GM12873 (cell line): ENCODE results near the gene FBXW11.

Source experiments
- TF ChIP-seq, protein P1 (sequence below): IDR thresholded peaks from 2 replicates; pipeline ENCODE4 v1.5.1; 2012; ENCODE audit warnings: low read depth, mild to moderate bottlenecking, moderate library complexity, low read length, control low read depth; ENCODE audit not compliant: insufficient read depth; ENCODE audit errors: missing control alignments

The FBXW11 gene

DNA sequence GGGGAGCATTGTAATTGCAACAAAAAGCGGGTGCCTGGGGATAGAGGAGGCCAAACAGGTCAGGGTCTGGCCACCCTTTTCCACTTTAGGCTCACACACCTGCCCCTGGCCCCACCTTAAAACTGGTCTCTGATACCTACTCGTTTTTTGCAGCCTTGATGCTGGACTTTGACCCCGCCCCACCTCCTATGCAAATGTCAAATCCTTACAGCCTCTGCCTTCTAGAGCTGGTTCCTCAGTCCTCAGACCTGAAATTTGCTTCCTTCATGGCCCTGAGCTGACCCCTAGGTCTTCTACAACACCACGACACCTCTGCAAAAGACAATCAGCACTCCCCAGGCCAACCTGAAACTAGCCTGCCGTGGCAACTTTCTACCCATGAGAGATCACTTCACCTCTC, 183.2 kb downstream of the FBXW11 start:
- TF ChIP-seq, protein P1, sequence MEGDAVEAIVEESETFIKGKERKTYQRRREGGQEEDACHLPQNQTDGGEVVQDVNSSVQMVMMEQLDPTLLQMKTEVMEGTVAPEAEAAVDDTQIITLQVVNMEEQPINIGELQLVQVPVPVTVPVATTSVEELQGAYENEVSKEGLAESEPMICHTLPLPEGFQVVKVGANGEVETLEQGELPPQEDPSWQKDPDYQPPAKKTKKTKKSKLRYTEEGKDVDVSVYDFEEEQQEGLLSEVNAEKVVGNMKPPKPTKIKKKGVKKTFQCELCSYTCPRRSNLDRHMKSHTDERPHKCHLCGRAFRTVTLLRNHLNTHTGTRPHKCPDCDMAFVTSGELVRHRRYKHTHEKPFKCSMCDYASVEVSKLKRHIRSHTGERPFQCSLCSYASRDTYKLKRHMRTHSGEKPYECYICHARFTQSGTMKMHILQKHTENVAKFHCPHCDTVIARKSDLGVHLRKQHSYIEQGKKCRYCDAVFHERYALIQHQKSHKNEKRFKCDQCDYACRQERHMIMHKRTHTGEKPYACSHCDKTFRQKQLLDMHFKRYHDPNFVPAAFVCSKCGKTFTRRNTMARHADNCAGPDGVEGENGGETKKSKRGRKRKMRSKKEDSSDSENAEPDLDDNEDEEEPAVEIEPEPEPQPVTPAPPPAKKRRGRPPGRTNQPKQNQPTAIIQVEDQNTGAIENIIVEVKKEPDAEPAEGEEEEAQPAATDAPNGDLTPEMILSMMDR, result no peak

DNA sequence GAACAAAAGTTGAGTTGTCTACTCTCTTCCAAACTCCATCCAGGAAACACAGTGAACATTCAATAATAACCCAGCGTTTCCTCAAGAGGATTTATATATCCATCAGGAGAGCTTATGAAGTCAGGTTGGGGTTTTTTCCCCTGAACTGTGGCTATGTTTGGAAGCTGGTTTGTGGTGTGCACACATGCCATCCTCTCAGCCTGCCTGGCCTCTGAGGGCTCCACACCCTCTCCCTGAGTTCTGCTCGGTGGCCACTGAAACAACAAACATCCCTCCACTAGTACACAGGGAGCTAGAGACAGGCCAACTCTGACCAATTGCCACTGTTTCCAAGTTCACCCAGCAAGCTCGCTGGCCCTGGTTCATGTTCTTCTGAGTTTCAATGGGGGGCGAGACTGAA, 185.2 kb downstream of the FBXW11 start:
- TF ChIP-seq, protein P1, result no peak

DNA sequence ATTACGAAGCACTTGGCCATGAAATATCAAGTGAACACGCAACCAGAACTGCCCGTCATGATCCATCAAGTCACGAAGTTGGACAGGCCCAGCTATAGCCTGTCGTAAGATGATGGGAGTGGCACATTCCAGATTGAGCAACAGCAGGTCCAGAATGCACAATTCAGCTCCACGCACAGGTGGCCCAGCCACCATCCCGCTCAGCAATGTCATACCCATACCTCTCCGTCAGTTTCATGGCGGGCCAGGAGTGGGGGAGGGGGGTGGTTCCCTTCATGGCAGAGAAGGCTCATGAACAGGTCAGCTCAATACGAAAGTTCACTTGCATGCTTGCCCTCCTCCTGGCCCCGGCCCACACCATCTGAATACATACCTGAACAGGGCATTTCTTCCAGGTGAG, 185.9 kb downstream of the FBXW11 start:
- TF ChIP-seq, protein P1, result no peak

DNA sequence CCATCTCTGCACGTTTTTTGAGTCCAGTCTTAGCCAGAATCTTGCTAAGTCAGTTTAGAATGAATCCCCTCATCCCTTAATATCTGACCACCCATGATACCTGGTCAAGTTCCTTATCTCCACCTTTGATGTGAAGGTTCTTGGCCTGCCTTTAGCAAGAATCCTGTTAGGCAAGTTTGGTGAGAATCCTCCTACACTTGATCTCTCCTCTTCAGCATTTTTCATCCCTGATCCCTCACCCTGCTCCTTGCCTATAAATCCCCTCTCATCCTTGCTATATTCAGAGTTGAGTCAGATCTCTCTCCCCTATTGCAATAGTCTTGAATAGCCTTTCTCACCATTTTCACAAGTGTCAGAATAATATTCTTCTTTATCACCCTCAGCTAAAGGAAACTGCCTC, 189.8 kb downstream of the FBXW11 start:
- TF ChIP-seq, protein P1, result no peak

DNA sequence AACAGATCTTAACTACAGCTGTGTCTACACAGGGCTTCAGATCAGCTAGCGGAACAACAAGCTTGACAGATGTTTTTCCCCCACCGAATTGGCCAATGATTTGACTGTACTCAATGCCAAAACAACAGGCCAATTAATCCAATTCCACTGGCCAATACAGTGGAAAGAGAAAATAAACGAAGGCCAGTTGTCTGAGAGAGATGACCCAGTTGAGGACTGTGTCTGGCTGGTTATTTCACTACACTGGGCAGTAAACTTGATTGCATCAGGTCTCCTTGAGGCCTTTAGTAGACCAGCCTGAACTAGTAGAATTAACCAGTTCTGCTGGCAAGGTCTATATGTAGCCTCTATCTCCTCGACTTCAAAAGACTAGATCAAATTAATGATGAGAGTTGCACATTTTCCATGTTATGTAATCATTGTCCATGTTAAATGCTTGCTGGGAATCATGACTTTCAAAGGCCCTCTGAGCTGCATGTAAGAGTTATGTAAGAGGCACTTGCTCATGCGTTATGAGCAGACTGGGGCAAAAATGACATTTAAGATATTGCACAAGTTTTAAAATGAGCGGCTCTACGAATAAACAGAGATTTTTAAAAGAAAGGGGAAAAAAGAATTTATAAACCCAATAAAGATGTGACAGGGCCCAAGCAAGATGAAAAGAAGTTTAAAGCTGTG, 192.5 kb downstream of the FBXW11 start:
- TF ChIP-seq, protein P1, result no peak

DNA sequence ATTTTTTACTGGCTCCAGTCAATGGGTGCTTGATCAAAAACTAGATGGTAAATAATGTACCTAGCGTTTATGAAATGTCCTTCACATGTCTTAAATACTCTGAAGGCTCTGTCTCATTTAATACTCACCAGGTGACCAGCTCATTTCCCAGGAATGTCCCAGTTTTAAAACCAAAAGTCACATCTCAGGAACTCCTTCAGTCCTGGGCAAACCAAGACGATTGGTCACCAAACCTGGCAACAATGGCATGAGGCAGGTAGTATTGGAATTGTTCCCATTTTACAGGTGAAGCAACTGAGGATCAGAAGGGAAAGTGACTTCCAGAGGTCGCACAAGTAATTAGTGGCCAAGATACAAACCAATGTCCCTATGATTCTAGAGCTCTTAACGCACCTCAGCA, 193.2 kb downstream of the FBXW11 start:
- TF ChIP-seq, protein P1, result no peak
